Gastrocnemius medialis (tissue), 4 donors: Measurements from ENCODE around the gene EIF3J.
A peak's percentile ranks its signal among the peaks of the same experiment; 100 is the strongest.

Source experiments
- CTCF ChIP-seq, 5 experiments: fragments of 450-650 bp in 3 of 5; fragments of 200-600 bp in 2 of 5; sonication (generic) in 2 of 5; IDR thresholded peaks in 4 of 5; conservative IDR thresholded peaks in 1 of 5; 1 replicate in 4 of 5; 2 replicates in 1 of 5; pipeline ENCODE4 v1.5.1; 2016 to 2019; ENCODE audit warnings: antibody characterized with exemption in 5 of 5, mild to moderate bottlenecking in 3 of 5, moderate library complexity in 3 of 5
- POLR2A ChIP-seq, 2 donors: fragments of 450-650 bp; IDR thresholded peaks; one replicate each; pipeline ENCODE4 v1.6.1; 2017; ENCODE audit warnings: antibody characterized with exemption in 2 of 2, mild to moderate bottlenecking in 2 of 2, moderate library complexity in 2 of 2

- TF ChIP-seq CTCF (IDR thresholded peaks at IDR 0.05 in 4 of 5, conservative IDR thresholded peaks at IDR 0.05 in 1 of 5): peak in 2 of 5 experiments; percentile 17 to 27
- TF ChIP-seq POLR2A (IDR thresholded peaks at IDR 0.05): no peak
These were observed 13.3 kb downstream of the EIF3J start for GRCh38 chr15:44550256-44550655.
